Aorta (tissue), 5 donors: ENCODE data around the gene SPECC1. TPM values are rescaled to one million over a fixed set of nuclear protein-coding genes. Genes with fewer than 3 reads are reported as not detected.
"Not testable (repeated sequence)": the region's sequence is repeated elsewhere in the genome, so short reads cannot be mapped to it uniquely, and the experiment has no call there.

Experiments
- ATAC-seq: fragments of 200-7000 bp; cut with Tn5 transposase; one replicate; pipeline ENCODE4 v1.9.1; 2022; ENCODE audit warnings: moderate library complexity; ENCODE audit not compliant: low FRiP score
- DNase-seq, 2 donors: peaks; one replicate each; pipeline ENCODE4 v3.0.0-alpha.2; 2020
- H3K27ac ChIP-seq, 2 donors: one replicate each; pipeline ENCODE4 v1.5.1; 2013; ENCODE audit warnings: low read length in 2 of 2, mild to moderate bottlenecking in 2 of 2, moderate library complexity in 2 of 2, control low read depth in 1 of 2, inconsistent platforms in 1 of 2, low read depth in 1 of 2
- H3K27me3 ChIP-seq, 2 donors: one replicate each; pipeline ENCODE4 v1.6.1; 2013; ENCODE audit warnings: control low read depth in 1 of 2, low read length in 1 of 2, mild to moderate bottlenecking in 1 of 2, moderate library complexity in 1 of 2; ENCODE audit not compliant: insufficient read depth in 2 of 2, control insufficient read depth in 1 of 2
- H3K36me3 ChIP-seq, 2 donors: one replicate each; pipeline ENCODE4 v1.6.1; 2013; ENCODE audit warnings: control low read depth in 1 of 2, low read length in 1 of 2, mild to moderate bottlenecking in 1 of 2; ENCODE audit not compliant: insufficient read depth in 2 of 2, control insufficient read depth in 1 of 2
- H3K4me1 ChIP-seq, 2 donors: one replicate each; pipeline ENCODE4 v1.6.1; 2013; ENCODE audit warnings: low read length in 2 of 2, control low read depth in 1 of 2, mild to moderate bottlenecking in 1 of 2, moderate library complexity in 1 of 2; ENCODE audit not compliant: insufficient read depth in 2 of 2, control insufficient read depth in 1 of 2
- H3K4me3 ChIP-seq, 2 donors: one replicate each; pipeline ENCODE4 v1.5.1; 2013; ENCODE audit warnings: low read length in 2 of 2, control low read depth in 1 of 2, mild to moderate bottlenecking in 1 of 2
- H3K9me3 ChIP-seq: one replicate; pipeline ENCODE4 v1.6.1; 2013; ENCODE audit warnings: mild to moderate bottlenecking, low read length; ENCODE audit not compliant: control insufficient read depth
- WGBS, 2 donors: extraction: QIAGEN DNeasy Blood & Tissue Kit; methylation state at CpG; one replicate each; pipeline ENCODE4 v1.1.7; 2013; 5-methylcytosine and 5-hydroxymethylcytosine counted together
- intact Hi-C, 2 donors: fragments of 100-400 bp; cut with DNase I; formaldehyde crosslinking; loops; one replicate each; pipeline versions ENCODE4 v1.14.2 to v1.15.0; 2022
- polyA plus RNA-seq, 2 donors: library from polyadenylated mRNA; stranded (reverse); fragments of 200-250 nt; gene quantifications; one replicate each; pipeline ENCODE4 v1.2.3, GENCODE V29; 2013
- total RNA-seq, 2 donors: library from RNA; stranded (reverse); fragmentation: NEBNext Ultra II Directional; extraction: Animal tissue kit (Norgen Biotek cat#: 25700); gene quantifications; one replicate each; pipeline ENCODE4 v1.2.1, GENCODE V29; 2021
- donor health status: healthy with polysubstance abuse.
- donor health status: Bipolar disorder and iron deficiency.
- donor health status: DM: no; HTN: no; CAD: no.
- donor health status: DM: no; HTN: no; CAD: no.
- donor health status: DM: yes; HTN: yes; CAD: no.

The SPECC1 gene
- total and polyA plus RNA-seq, 4 donors: 37.4 to 68.8 (median 50.3) TPM

- intact Hi-C loops: no loop called here
- Histone ChIP-seq H3K4me3 (no peak overlapping the region), H3K9me3 (no peaks in the 10 kb centered on the region), H3K36me3 (peaks cover 2 to 6% of the 10 kb centered on the region in 2 donors), H3K4me1 (no peaks in the 10 kb centered on the region), H3K27me3 (no peaks in the 10 kb centered on the region), H3K27ac (no peak overlapping the region)
- WGBS, 2 donors: 40 to 52% methylated on average over 7 of the region's 7 CpGs
- ATAC-seq (no peak), DNase-seq (no peak)
Observed at GRCh38 chr17:20253323-20253722, 244.2 kb downstream of the SPECC1 start.

DNA sequence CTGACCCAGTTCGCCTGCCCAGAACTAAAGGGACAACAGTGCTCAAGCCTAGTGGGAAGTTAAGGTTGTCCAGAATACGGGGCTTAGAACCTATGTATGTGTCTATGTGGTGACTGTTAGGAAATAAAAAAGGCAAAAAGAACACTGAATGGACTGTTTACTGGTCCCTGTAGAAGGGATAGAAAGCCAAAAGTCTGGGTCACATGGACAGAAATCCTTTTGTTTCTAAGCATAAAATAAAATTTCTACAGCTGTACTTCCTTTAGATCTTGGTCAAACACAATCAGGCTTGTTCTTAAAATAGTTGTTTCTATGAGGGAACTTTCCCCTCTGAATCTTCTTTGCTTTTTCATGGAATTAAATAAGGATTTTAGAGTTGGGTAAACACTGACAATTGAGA, 245.4 kb downstream of the SPECC1 start:
- intact Hi-C loops: no loop called here
- ATAC-seq (no peak), DNase-seq (no peak)
- Histone ChIP-seq H3K9me3 (no peaks in the 10 kb centered on the region), H3K27me3 (no peaks in the 10 kb centered on the region), H3K36me3 (peaks cover 3 to 8% of the 10 kb centered on the region in 2 donors), H3K4me3 (no peak overlapping the region), H3K4me1 (no peaks in the 10 kb centered on the region), H3K27ac (peak overlapping the region in 1 of 2 donors; percentile 10)
- 43 to 49% methylated on average over 2 of the region's 2 CpGs for WGBS, 2 donors

DNA sequence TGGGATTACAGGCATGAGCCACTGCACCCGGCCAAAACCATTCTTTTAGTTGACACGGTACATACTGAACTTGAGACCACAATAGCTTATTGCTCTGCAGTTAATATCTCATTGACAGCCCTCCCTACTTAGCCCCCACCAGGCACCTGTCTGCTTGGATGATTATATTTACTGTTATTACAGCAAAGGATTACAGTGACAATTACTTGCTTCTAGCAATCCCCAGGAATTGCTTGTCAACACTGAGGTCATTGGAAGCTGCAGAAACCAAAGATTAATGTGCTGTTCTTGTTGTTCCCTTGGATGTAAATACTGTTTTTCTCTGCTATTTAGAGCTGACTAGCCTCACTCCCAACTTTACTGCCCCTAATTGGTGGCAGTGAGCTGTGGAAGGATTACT, 247.0 kb downstream of the SPECC1 start:
- Histone ChIP-seq H3K4me1 (no peaks in the 10 kb centered on the region), H3K9me3 (no peaks in the 10 kb centered on the region), H3K4me3 (no peak overlapping the region), H3K27me3 (no peaks in the 10 kb centered on the region), H3K27ac (no peak overlapping the region), H3K36me3 (peaks cover 3 to 9% of the 10 kb centered on the region in 2 donors)
- no peak for ATAC-seq
- intact Hi-C loops: no loop called here
- WGBS, 2 donors: 88 to 93% methylated on average over 2 of the region's 2 CpGs
- DNase-seq: no peak

DNA sequence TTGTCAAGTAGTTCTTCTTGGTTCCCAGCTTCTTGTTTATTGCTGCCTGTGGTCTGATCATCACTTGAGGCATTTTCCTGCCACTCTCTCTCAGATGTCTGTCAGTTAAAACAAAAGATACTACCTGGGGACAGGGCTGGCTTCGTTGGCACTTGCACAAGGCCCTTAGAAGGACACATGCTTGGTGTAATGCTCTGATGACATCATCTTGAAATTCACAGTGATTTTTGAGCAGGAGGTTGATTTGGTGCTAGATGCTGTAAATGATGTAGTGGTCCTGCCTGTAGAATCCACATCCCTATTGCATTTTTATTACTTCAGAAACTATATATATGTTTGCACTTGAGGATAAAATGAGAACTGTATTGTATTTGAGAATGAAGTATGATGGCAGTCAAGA, 247.8 kb downstream of the SPECC1 start:
- Histone ChIP-seq H3K4me3 (no peak overlapping the region), H3K4me1 (no peaks in the 10 kb centered on the region), H3K27ac (no peak overlapping the region), H3K36me3 (peaks cover 3 to 9% of the 10 kb centered on the region in 2 donors), H3K27me3 (no peaks in the 10 kb centered on the region), H3K9me3 (no peaks in the 10 kb centered on the region)
- DNase-seq (no peak), ATAC-seq (no peak)
- WGBS, 2 donors: 90 to 91% methylated on average over 1 of the region's 1 CpG
- intact Hi-C loops: no loop called here

DNA sequence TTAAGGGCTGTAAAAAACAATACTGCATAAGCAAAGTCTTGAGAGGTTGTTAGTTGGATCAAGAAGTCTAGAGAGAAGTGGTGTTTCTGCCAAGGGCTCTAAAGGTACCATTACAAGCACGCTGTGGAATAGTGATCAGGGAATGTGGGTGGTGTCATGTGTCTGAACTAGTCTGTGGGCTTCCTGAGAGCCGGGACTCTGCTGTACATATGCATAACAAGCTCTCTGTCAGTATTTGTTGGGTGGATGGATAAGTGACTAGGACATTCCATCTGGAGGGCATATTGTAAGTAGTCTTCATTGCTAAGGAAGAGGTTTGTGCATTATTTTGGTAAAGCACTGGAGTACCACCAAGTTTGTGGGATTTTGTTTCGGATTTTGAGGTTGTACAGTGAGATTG, 248.6 kb downstream of the SPECC1 start:
- DNase-seq: no peak
- H3K27ac ChIP-seq: no peak overlapping the region
- intact Hi-C loops: no loop called here
- no peaks in the 10 kb centered on the region for H3K9me3 ChIP-seq
- peaks cover 3 to 9% of the 10 kb centered on the region in 2 donors for H3K36me3 ChIP-seq
- WGBS, 2 donors: 96% methylated on average over 3 of the region's 3 CpGs
- H3K27me3 ChIP-seq: no peaks in the 10 kb centered on the region
- peaks cover 0 to 2% of the 10 kb centered on the region in 2 donors for H3K4me1 ChIP-seq
- no peak overlapping the region for H3K4me3 ChIP-seq
- no peak for ATAC-seq

DNA sequence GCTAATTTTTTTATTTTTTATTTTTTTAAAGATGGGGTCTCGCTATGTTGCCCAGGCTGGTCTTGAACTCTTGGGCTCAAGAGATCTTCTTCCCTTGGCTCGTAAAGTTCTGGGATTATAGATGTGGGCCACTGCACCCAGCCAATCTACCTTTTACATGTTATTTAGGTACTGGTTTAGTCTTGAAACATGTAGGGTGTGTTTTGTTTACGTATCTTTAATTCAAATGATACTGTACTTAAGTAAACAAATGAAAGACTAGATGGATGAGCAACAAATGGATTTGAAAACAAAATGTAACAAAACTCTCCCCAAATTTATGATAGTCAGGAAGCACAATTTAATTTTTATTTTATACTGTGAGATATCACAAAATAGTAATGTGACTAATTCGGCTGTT, 250.5 kb downstream of the SPECC1 start:
- ATAC-seq: no peak
- 93 to 95% methylated on average over 4 of the region's 4 CpGs for WGBS, 2 donors
- no peak for DNase-seq
- intact Hi-C loops: loop anchor here in 1 of 2 donors (5.0 kb wide), 1 partner anchor 32 kb away; no protein-coding TSS in a partner anchor
- H3K27me3 ChIP-seq: no peaks in the 10 kb centered on the region
- peaks cover 3 to 9% of the 10 kb centered on the region in 2 donors for H3K36me3 ChIP-seq
- H3K4me1 ChIP-seq: peaks cover 1 to 2% of the 10 kb centered on the region in 2 donors
- no peak overlapping the region for H3K27ac ChIP-seq
- H3K9me3 ChIP-seq: no peaks in the 10 kb centered on the region
- H3K4me3 ChIP-seq: no peak overlapping the region

- ATAC-seq (no peak), DNase-seq (no peak)
- peaks cover 2 to 3% of the 10 kb centered on the region in 2 donors for H3K4me1 ChIP-seq
- intact Hi-C loops: loop anchor here in 1 of 2 donors (5.0 kb wide), 1 partner anchor 33 kb away; no protein-coding TSS in a partner anchor
- H3K27me3 ChIP-seq: no peaks in the 10 kb centered on the region
- H3K9me3 ChIP-seq: no peaks in the 10 kb centered on the region
- peaks cover 3 to 9% of the 10 kb centered on the region in 2 donors for H3K36me3 ChIP-seq
- H3K4me3 ChIP-seq: no peak overlapping the region
- peak overlapping the region in 1 of 2 donors; percentile 8 for H3K27ac ChIP-seq
- 50 to 56% methylated on average over 6 of the region's 6 CpGs for WGBS, 2 donors
Observed at GRCh38 chr17:20260268-20260667, 251.1 kb downstream of the SPECC1 start.

- intact Hi-C loops: loop anchor here in 1 of 2 donors (5.0 kb wide), 1 partner anchor 35 kb away; no protein-coding TSS in a partner anchor
- no peaks in the 10 kb centered on the region for H3K9me3 ChIP-seq
- peaks cover 3 to 9% of the 10 kb centered on the region in 2 donors for H3K36me3 ChIP-seq
- peaks cover 2 to 3% of the 10 kb centered on the region in 2 donors for H3K4me1 ChIP-seq
- DNase-seq (no peak), ATAC-seq (no peak)
- H3K4me3 ChIP-seq: no peak overlapping the region
- WGBS, 2 donors: 48 to 56% methylated on average over 8 of the region's 8 CpGs
- no peaks in the 10 kb centered on the region for H3K27me3 ChIP-seq
- peak overlapping the region; percentile 39 to 95 for H3K27ac ChIP-seq
Observed at GRCh38 chr17:20262226-20263114, 253.3 kb downstream of the SPECC1 start.

DNA sequence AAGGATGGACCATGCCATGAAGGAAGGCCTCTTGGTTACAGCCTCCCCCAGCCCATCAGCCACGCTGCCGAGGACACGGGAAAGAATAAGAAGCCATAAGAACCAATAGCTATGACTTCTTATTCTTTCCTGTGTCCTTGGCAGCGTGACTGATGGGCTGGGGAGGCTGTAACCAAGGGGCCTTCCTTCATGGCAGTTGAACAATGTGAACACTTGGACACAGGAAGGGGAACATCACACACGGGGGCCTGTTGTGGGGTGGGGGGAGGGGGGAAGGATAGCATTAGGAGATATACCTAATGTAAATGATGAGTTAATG, 253.9 kb downstream of the SPECC1 start:
- ATAC-seq: not testable (repeated sequence)

More for the DNA sequence above, 253.9 kb downstream of the SPECC1 start:
- WGBS, 2 donors: 53 to 57% methylated on average over 5 of the region's 5 CpGs
- intact Hi-C loops: loop anchor here in 1 of 2 donors (5.0 kb wide), 1 partner anchor 36 kb away; no protein-coding TSS in a partner anchor
- not testable (repeated sequence) for H3K4me3 ChIP-seq, H3K27me3 ChIP-seq, H3K36me3 ChIP-seq, H3K4me1 ChIP-seq, DNase-seq, H3K9me3 ChIP-seq
- peak overlapping the region; percentile 39 to 95 for H3K27ac ChIP-seq
